Subcutaneous abdominal adipose tissue (tissue), 5 donors: ENCODE results near the gene SMIM38.

Experiments used
- H3K27ac ChIP-seq: one replicate; pipeline ENCODE4 v1.7.0; 2013; ENCODE audit warnings: low read depth, mild to moderate bottlenecking, inconsistent platforms, low read length, moderate library complexity
- H3K27me3 ChIP-seq, 5 donors: one replicate each; pipeline ENCODE4 v1.7.0; 2013; ENCODE audit warnings: low read length in 5 of 5, inconsistent platforms in 1 of 5; ENCODE audit not compliant: control insufficient read depth in 5 of 5, insufficient read depth in 4 of 5
- H3K36me3 ChIP-seq, 5 donors: one replicate each; pipeline ENCODE4 v1.7.0; 2013; ENCODE audit warnings: low read length in 5 of 5; ENCODE audit not compliant: control insufficient read depth in 5 of 5, insufficient read depth in 5 of 5
- H3K4me1 ChIP-seq, 5 donors: one replicate each; pipeline ENCODE4 v1.7.0; 2013; ENCODE audit warnings: low read length in 5 of 5, mild to moderate bottlenecking in 3 of 5, moderate library complexity in 1 of 5; ENCODE audit not compliant: control insufficient read depth in 5 of 5, insufficient read depth in 5 of 5
- H3K4me3 ChIP-seq, 5 donors: one replicate each; pipeline ENCODE4 v1.7.0; 2013; ENCODE audit warnings: low read length in 5 of 5, low read depth in 1 of 5
- H3K9ac ChIP-seq, 5 donors: one replicate each; pipeline ENCODE4 v1.7.0; 2013; ENCODE audit warnings: low read length in 5 of 5, mild to moderate bottlenecking in 4 of 5, moderate library complexity in 3 of 5
- H3K9me3 ChIP-seq, 5 donors: one replicate each; pipeline ENCODE4 v1.7.0; 2013; ENCODE audit warnings: low read length in 5 of 5; ENCODE audit not compliant: control insufficient read depth in 5 of 5
- donor health status: healthy.
- donor health status: healthy.
- donor health status: healthy.
- donor health status: healthy.
- donor health status: healthy.

SMIM38 gene

GRCh38 chr11:69155302-69156234, at the start of gene SMIM38:
Gene SMIM38 (plus strand): TSS chr11:69155935. CDS start chr11:69157847, 1,912 bp downstream.
- Histone ChIP-seq H3K27me3 (peaks cover 7 to 39% (median 24%) of the 10 kb centered on the region in 5 donors), H3K4me1 (peaks cover 0 to 20% (median 10%) of the 10 kb centered on the region in 5 donors), H3K27ac (no peak within 1 kb of the TSS), H3K9me3 (no peaks in the 10 kb centered on the region), H3K4me3 (no peak within 1 kb of the TSS), H3K36me3 (no peaks in the 10 kb centered on the region), H3K9ac (no peak within 1 kb of the TSS)

- H3K4me1 ChIP-seq: peaks cover 0 to 22% (median 10%) of the 10 kb centered on the region in 5 donors
- H3K4me3 ChIP-seq: no peak overlapping the region
- peaks cover 0 to 38% (median 7%) of the 10 kb centered on the region in 5 donors for H3K27me3 ChIP-seq
- H3K27ac ChIP-seq: no peak overlapping the region
- H3K9me3 ChIP-seq: peaks cover 0 to 6% (median 3%) of the 10 kb centered on the region in 5 donors
- H3K36me3 ChIP-seq: peaks cover 0 to 3% (median 0%) of the 10 kb centered on the region in 5 donors
- no peak overlapping the region for H3K9ac ChIP-seq
These were observed 49.5 kb upstream of the SMIM38 start for GRCh38 chr11:69106031-69106811.

GRCh38 chr11:69107413-69107812, 48.3 kb upstream of the SMIM38 start:
- no peak overlapping the region for H3K4me3 ChIP-seq
- peaks cover 0 to 3% (median 0%) of the 10 kb centered on the region in 5 donors for H3K36me3 ChIP-seq
- H3K9ac ChIP-seq: no peak overlapping the region
- H3K4me1 ChIP-seq: peaks cover 0 to 18% (median 5%) of the 10 kb centered on the region in 5 donors
- H3K27ac ChIP-seq: no peak overlapping the region
- peaks cover 0 to 6% (median 3%) of the 10 kb centered on the region in 5 donors for H3K9me3 ChIP-seq
- H3K27me3 ChIP-seq: peaks cover 0 to 36% (median 7%) of the 10 kb centered on the region in 5 donors

GRCh38 chr11:69108030-69108429, 47.7 kb upstream of the SMIM38 start:
- peaks cover 0 to 36% (median 6%) of the 10 kb centered on the region in 5 donors for H3K27me3 ChIP-seq
- peaks cover 0 to 3% (median 0%) of the 10 kb centered on the region in 5 donors for H3K36me3 ChIP-seq
- no peak overlapping the region for H3K27ac ChIP-seq
- H3K4me1 ChIP-seq: peaks cover 0 to 18% (median 5%) of the 10 kb centered on the region in 5 donors
- H3K4me3 ChIP-seq: no peak overlapping the region
- no peak overlapping the region for H3K9ac ChIP-seq
- peaks cover 0 to 6% (median 3%) of the 10 kb centered on the region in 5 donors for H3K9me3 ChIP-seq

GRCh38 chr11:69108559-69108958, 47.2 kb upstream of the SMIM38 start:
- no peak overlapping the region for H3K27ac ChIP-seq
- H3K27me3 ChIP-seq: peaks cover 0 to 32% (median 2%) of the 10 kb centered on the region in 5 donors
- peaks cover 0 to 18% (median 5%) of the 10 kb centered on the region in 5 donors for H3K4me1 ChIP-seq
- H3K9ac ChIP-seq: no peak overlapping the region
- H3K4me3 ChIP-seq: no peak overlapping the region
- H3K9me3 ChIP-seq: peaks cover 0 to 6% (median 3%) of the 10 kb centered on the region in 5 donors
- peaks cover 0 to 3% (median 0%) of the 10 kb centered on the region in 5 donors for H3K36me3 ChIP-seq

- peaks cover 0 to 3% (median 0%) of the 10 kb centered on the region in 5 donors for H3K36me3 ChIP-seq
- no peak overlapping the region for H3K9ac ChIP-seq
- no peak overlapping the region for H3K4me3 ChIP-seq
- H3K4me1 ChIP-seq: peaks cover 0 to 18% (median 5%) of the 10 kb centered on the region in 5 donors
- H3K27me3 ChIP-seq: peaks cover 0 to 31% (median 0%) of the 10 kb centered on the region in 5 donors
- peaks cover 0 to 6% (median 3%) of the 10 kb centered on the region in 5 donors for H3K9me3 ChIP-seq
- no peak overlapping the region for H3K27ac ChIP-seq
These were observed 46.6 kb upstream of the SMIM38 start for GRCh38 chr11:69109101-69109500.

GRCh38 chr11:69110451-69110850, 45.3 kb upstream of the SMIM38 start:
- Histone ChIP-seq H3K9me3 (peaks cover 0 to 6% (median 3%) of the 10 kb centered on the region in 5 donors), H3K4me3 (no peak overlapping the region), H3K27ac (no peak overlapping the region), H3K36me3 (peaks cover 0 to 3% (median 0%) of the 10 kb centered on the region in 5 donors), H3K9ac (no peak overlapping the region), H3K27me3 (peaks cover 0 to 24% (median 0%) of the 10 kb centered on the region in 5 donors), H3K4me1 (peaks cover 0 to 17% (median 13%) of the 10 kb centered on the region in 5 donors)

- Histone ChIP-seq H3K9ac (no peak overlapping the region), H3K27ac (no peak overlapping the region), H3K9me3 (peaks cover 0 to 6% (median 3%) of the 10 kb centered on the region in 5 donors), H3K27me3 (peaks cover 0 to 15% (median 0%) of the 10 kb centered on the region in 5 donors), H3K4me1 (peaks cover 0 to 17% (median 10%) of the 10 kb centered on the region in 5 donors), H3K36me3 (peaks cover 0 to 3% (median 0%) of the 10 kb centered on the region in 5 donors), H3K4me3 (no peak overlapping the region)
These were observed 43.9 kb upstream of the SMIM38 start for GRCh38 chr11:69111624-69112542.

GRCh38 chr11:69113226-69113625, 42.5 kb upstream of the SMIM38 start:
- no peaks in the 10 kb centered on the region for H3K9me3 ChIP-seq
- H3K27me3 ChIP-seq: peaks cover 0 to 5% (median 0%) of the 10 kb centered on the region in 5 donors
- H3K9ac ChIP-seq: no peak overlapping the region
- H3K4me3 ChIP-seq: no peak overlapping the region
- peaks cover 0 to 3% (median 0%) of the 10 kb centered on the region in 5 donors for H3K36me3 ChIP-seq
- H3K27ac ChIP-seq: no peak overlapping the region
- peaks cover 0 to 17% (median 10%) of the 10 kb centered on the region in 5 donors for H3K4me1 ChIP-seq
